ENCODE measurements around the gene KCNH8.

The KCNH8 gene

GRCh38 chr3:19348941-19349564 lies 200.7 kb downstream of the KCNH8 start:
- Histone ChIP-seq H3K4me3 (ENCODE audit: extremely low read depth, insufficient read depth, low read length, poor library complexity, severe bottlenecking) (no peak overlapping the region), H3K27ac (ENCODE audit: low read depth, low read length, severe bottlenecking) (no peak overlapping the region), H3K4me1 (ENCODE audit: control insufficient read depth, insufficient read depth, low read length, poor library complexity, severe bottlenecking) (no peaks in the 10 kb centered on the region), H3K36me3 (ENCODE audit: control insufficient read depth, insufficient read depth, low read length) (no peaks in the 10 kb centered on the region), H3K9me3 (ENCODE audit: control insufficient read depth, low read length) (no peaks in the 10 kb centered on the region)
- WGBS, 2 experiments (ENCODE audit: insufficient coverage in 2 of 2) = 0 to 21% methylated on average over 1 to 3 of the region's 5 CpGs

- H3K4me1 ChIP-seq (ENCODE audit: control insufficient read depth, insufficient read depth, low read length, poor library complexity, severe bottlenecking) = no peaks in the 10 kb centered on the region
- no peak overlapping the region for H3K4me3 ChIP-seq (ENCODE audit: extremely low read depth, insufficient read depth, low read length, poor library complexity, severe bottlenecking)
- no peak overlapping the region for H3K27ac ChIP-seq (ENCODE audit: low read depth, low read length, severe bottlenecking)
- no peaks in the 10 kb centered on the region for H3K9me3 ChIP-seq (ENCODE audit: control insufficient read depth, low read length)
- 67 to 83% methylated on average over 1 of the region's 1 CpG for WGBS, 2 experiments (ENCODE audit: insufficient coverage in 2 of 2)
- H3K36me3 ChIP-seq (ENCODE audit: control insufficient read depth, insufficient read depth, low read length) = no peaks in the 10 kb centered on the region
These were observed 209.6 kb downstream of the KCNH8 start for GRCh38 chr3:19357947-19358346.

GRCh38 chr3:19363071-19363470 lies 214.8 kb downstream of the KCNH8 start:
- no peaks in the 10 kb centered on the region for H3K9me3 ChIP-seq (ENCODE audit: control insufficient read depth, low read length)
- 83 to 100% methylated on average over 1 of the region's 1 CpG for WGBS, 2 experiments (ENCODE audit: insufficient coverage in 2 of 2)
- no peak overlapping the region for H3K4me3 ChIP-seq (ENCODE audit: extremely low read depth, insufficient read depth, low read length, poor library complexity, severe bottlenecking)
- no peaks in the 10 kb centered on the region for H3K4me1 ChIP-seq (ENCODE audit: control insufficient read depth, insufficient read depth, low read length, poor library complexity, severe bottlenecking)
- H3K27ac ChIP-seq (ENCODE audit: low read depth, low read length, severe bottlenecking) = no peak overlapping the region
- no peaks in the 10 kb centered on the region for H3K36me3 ChIP-seq (ENCODE audit: control insufficient read depth, insufficient read depth, low read length)

GRCh38 chr3:19364148-19364547 lies 215.8 kb downstream of the KCNH8 start:
- Histone ChIP-seq H3K27ac (ENCODE audit: low read depth, low read length, severe bottlenecking) (no peak overlapping the region), H3K9me3 (ENCODE audit: control insufficient read depth, low read length) (no peaks in the 10 kb centered on the region), H3K4me3 (ENCODE audit: extremely low read depth, insufficient read depth, low read length, poor library complexity, severe bottlenecking) (no peak overlapping the region), H3K36me3 (ENCODE audit: control insufficient read depth, insufficient read depth, low read length) (no peaks in the 10 kb centered on the region), H3K4me1 (ENCODE audit: control insufficient read depth, insufficient read depth, low read length, poor library complexity, severe bottlenecking) (no peaks in the 10 kb centered on the region)
- no CpG with 5 or more reads among the region's 8 CpGs for WGBS, 2 experiments (ENCODE audit: insufficient coverage in 2 of 2)

GRCh38 chr3:19365471-19365870 lies 217.2 kb downstream of the KCNH8 start:
- Histone ChIP-seq H3K9me3 (ENCODE audit: control insufficient read depth, low read length) (no peaks in the 10 kb centered on the region), H3K27ac (ENCODE audit: low read depth, low read length, severe bottlenecking) (no peak overlapping the region), H3K36me3 (ENCODE audit: control insufficient read depth, insufficient read depth, low read length) (no peaks in the 10 kb centered on the region), H3K4me3 (ENCODE audit: extremely low read depth, insufficient read depth, low read length, poor library complexity, severe bottlenecking) (no peak overlapping the region), H3K4me1 (ENCODE audit: control insufficient read depth, insufficient read depth, low read length, poor library complexity, severe bottlenecking) (no peaks in the 10 kb centered on the region)
- 80% methylated on average over 1 of the region's 6 CpGs; no CpG with 5 or more reads in 1 of the 2 experiments for WGBS, 2 experiments (ENCODE audit: insufficient coverage in 2 of 2)

GRCh38 chr3:19384868-19385267 lies 236.6 kb downstream of the KCNH8 start:
- WGBS, 2 experiments (ENCODE audit: insufficient coverage in 2 of 2) = 92% methylated on average over 3 of the region's 3 CpGs
- no peaks in the 10 kb centered on the region for H3K4me1 ChIP-seq (ENCODE audit: control insufficient read depth, insufficient read depth, low read length, poor library complexity, severe bottlenecking)
- H3K36me3 ChIP-seq (ENCODE audit: control insufficient read depth, insufficient read depth, low read length) = no peaks in the 10 kb centered on the region
- H3K9me3 ChIP-seq (ENCODE audit: control insufficient read depth, low read length) = no peaks in the 10 kb centered on the region
- H3K27ac ChIP-seq (ENCODE audit: low read depth, low read length, severe bottlenecking) = no peak overlapping the region
- H3K4me3 ChIP-seq (ENCODE audit: extremely low read depth, insufficient read depth, low read length, poor library complexity, severe bottlenecking) = no peak overlapping the region

GRCh38 chr3:19392150-19392549 lies 243.8 kb downstream of the KCNH8 start:
- no CpG with 5 or more reads among the region's 3 CpGs for WGBS, 2 experiments (ENCODE audit: insufficient coverage in 2 of 2)
- Histone ChIP-seq H3K4me1 (ENCODE audit: control insufficient read depth, insufficient read depth, low read length, poor library complexity, severe bottlenecking) (no peaks in the 10 kb centered on the region), H3K36me3 (ENCODE audit: control insufficient read depth, insufficient read depth, low read length) (no peaks in the 10 kb centered on the region), H3K27ac (ENCODE audit: low read depth, low read length, severe bottlenecking) (no peak overlapping the region), H3K4me3 (ENCODE audit: extremely low read depth, insufficient read depth, low read length, poor library complexity, severe bottlenecking) (no peak overlapping the region), H3K9me3 (ENCODE audit: control insufficient read depth, low read length) (no peaks in the 10 kb centered on the region)

GRCh38 chr3:19394946-19395345 lies 246.6 kb downstream of the KCNH8 start:
- H3K4me1 ChIP-seq (ENCODE audit: control insufficient read depth, insufficient read depth, low read length, poor library complexity, severe bottlenecking) = no peaks in the 10 kb centered on the region
- no peak overlapping the region for H3K4me3 ChIP-seq (ENCODE audit: extremely low read depth, insufficient read depth, low read length, poor library complexity, severe bottlenecking)
- no peak overlapping the region for H3K27ac ChIP-seq (ENCODE audit: low read depth, low read length, severe bottlenecking)
- no peaks in the 10 kb centered on the region for H3K9me3 ChIP-seq (ENCODE audit: control insufficient read depth, low read length)
- 96 to 100% methylated on average over 5 of the region's 8 CpGs for WGBS, 2 experiments (ENCODE audit: insufficient coverage in 2 of 2)
- H3K36me3 ChIP-seq (ENCODE audit: control insufficient read depth, insufficient read depth, low read length) = no peaks in the 10 kb centered on the region

GRCh38 chr3:19396726-19397125 lies 248.4 kb downstream of the KCNH8 start:
- Histone ChIP-seq H3K4me1 (ENCODE audit: control insufficient read depth, insufficient read depth, low read length, poor library complexity, severe bottlenecking) (no peaks in the 10 kb centered on the region), H3K36me3 (ENCODE audit: control insufficient read depth, insufficient read depth, low read length) (no peaks in the 10 kb centered on the region), H3K4me3 (ENCODE audit: extremely low read depth, insufficient read depth, low read length, poor library complexity, severe bottlenecking) (no peak overlapping the region), H3K9me3 (ENCODE audit: control insufficient read depth, low read length) (no peaks in the 10 kb centered on the region), H3K27ac (ENCODE audit: low read depth, low read length, severe bottlenecking) (no peak overlapping the region)
- WGBS, 2 experiments (ENCODE audit: insufficient coverage in 2 of 2) = no CpG with 5 or more reads among the region's 2 CpGs

GRCh38 chr3:19399356-19399755 lies 251.0 kb downstream of the KCNH8 start:
- Histone ChIP-seq H3K9me3 (ENCODE audit: control insufficient read depth, low read length) (no peaks in the 10 kb centered on the region), H3K27ac (ENCODE audit: low read depth, low read length, severe bottlenecking) (no peak overlapping the region), H3K4me3 (ENCODE audit: extremely low read depth, insufficient read depth, low read length, poor library complexity, severe bottlenecking) (no peak overlapping the region), H3K4me1 (ENCODE audit: control insufficient read depth, insufficient read depth, low read length, poor library complexity, severe bottlenecking) (no peaks in the 10 kb centered on the region), H3K36me3 (ENCODE audit: control insufficient read depth, insufficient read depth, low read length) (no peaks in the 10 kb centered on the region)
- no CpG with 5 or more reads among the region's 1 CpG for WGBS, 2 experiments (ENCODE audit: insufficient coverage in 2 of 2)

- 100% methylated on average over 1 of the region's 2 CpGs; no CpG with 5 or more reads in 1 of the 2 experiments for WGBS, 2 experiments (ENCODE audit: insufficient coverage in 2 of 2)
- Histone ChIP-seq H3K4me1 (ENCODE audit: control insufficient read depth, insufficient read depth, low read length, poor library complexity, severe bottlenecking) (no peaks in the 10 kb centered on the region), H3K36me3 (ENCODE audit: control insufficient read depth, insufficient read depth, low read length) (no peaks in the 10 kb centered on the region), H3K27ac (ENCODE audit: low read depth, low read length, severe bottlenecking) (no peak overlapping the region), H3K9me3 (ENCODE audit: control insufficient read depth, low read length) (no peaks in the 10 kb centered on the region), H3K4me3 (ENCODE audit: extremely low read depth, insufficient read depth, low read length, poor library complexity, severe bottlenecking) (no peak overlapping the region)
These were observed 251.5 kb downstream of the KCNH8 start for GRCh38 chr3:19399836-19400235.

All from mesodermal cell (in vitro differentiated cells).